K562 (cell line): ENCODE results near the gene TMEM184B. TPM values are rescaled to one million over a fixed set of nuclear protein-coding genes. Genes with fewer than 3 reads are reported as not detected.

Experiments
- ATAC-seq: fragments of 200-7000 bp; cut with Tn5 transposase; 3 replicates; pipeline ENCODE4 v1.9.1; 2020; ENCODE audit warnings: moderate library complexity
- BruUV-seq: library from RNA; stranded (reverse); fragments of 400-500 nt; replicated peaks from 2 replicates; lab custom pipeline; 2021; lab: Mats Ljungman, UMichigan
- CTCF ChIA-PET: fragments of 300-600 bp; formaldehyde crosslinking; extraction: SDS; loops from one replicate; lab custom pipeline; 2021; ENCODE audit warnings: low intra/inter-chr PET ratio; lab: Yijun Ruan, JAX
- POLR2A ChIA-PET: fragments of 300-600, 350-650 bp; sonication (Branson Sonifier 250); formaldehyde crosslinking; extraction: SDS; loops from one replicate; lab custom pipeline; 2021; ENCODE audit warnings: antibody characterized with exemption, inconsistent platforms; lab: Yijun Ruan, JAX
- DNase-seq, 4 experiments: peaks; one replicate each; pipeline versions ENCODE4 v3.0.0 to v3.0.0-alpha.2; 2011 to 2018; ENCODE audit warnings: low spot score in 3 of 4, mixed read lengths in 3 of 4; ENCODE audit errors: extremely low read depth in 1 of 4
- FAIRE-seq: peaks from 2 replicates; lab custom pipeline; 2011; peaks lifted over from hg19 to GRCh38; lab: Jason Lieb, UNC
- H2AFZ ChIP-seq: 2 replicates; pipeline ENCODE4 v1.6.0; 2011; ENCODE audit warnings: low read depth, low read length, control low read depth, inconsistent platforms
- H3K27ac ChIP-seq: fragments of 200-600 bp; 3 replicates; pipeline ENCODE4 v1.8.0; 2011; ENCODE audit warnings: low read depth, mild to moderate bottlenecking, control low read depth, inconsistent platforms, low read length, moderate library complexity, mixed read lengths; ENCODE audit errors: extremely low read depth
- H3K27me3 ChIP-seq, 2 experiments: fragments of 300-600 bp in 1 of 2; 2 replicates in 1 of 2; 3 replicates in 1 of 2; pipeline versions ENCODE4 v1.6.0 to v1.8.0; 2011; ENCODE audit warnings: inconsistent platforms in 2 of 2, low read length in 2 of 2, mild to moderate bottlenecking in 1 of 2, mixed read lengths in 1 of 2, moderate library complexity in 1 of 2; ENCODE audit not compliant: control insufficient read depth in 2 of 2, insufficient read depth in 2 of 2
- H3K36me3 ChIP-seq: fragments of 300-600 bp; 3 replicates; pipeline ENCODE4 v1.8.0; 2011; ENCODE audit warnings: mild to moderate bottlenecking, low read length, inconsistent platforms; ENCODE audit not compliant: control insufficient read depth, insufficient read depth
- H3K4me1 ChIP-seq, 2 experiments: fragments of 200-600 bp in 1 of 2; replicated peaks in 1 of 2; 2 replicates in 1 of 2; 3 replicates in 1 of 2; pipeline versions ENCODE4 v1.5.1 to v1.8.0; 2011; ENCODE audit warnings: inconsistent platforms in 2 of 2, low read length in 2 of 2, mild to moderate bottlenecking in 1 of 2, mixed read lengths in 1 of 2, moderate library complexity in 1 of 2; ENCODE audit not compliant: control insufficient read depth in 2 of 2, insufficient read depth in 2 of 2
- H3K4me2 ChIP-seq: 2 replicates; pipeline ENCODE4 v1.6.1; 2011; ENCODE audit warnings: low read length, control low read depth, inconsistent platforms, mixed read lengths; ENCODE audit not compliant: insufficient read depth
- H3K4me3 ChIP-seq: fragments of 200-600 bp; sonication (generic), shearing (Covaris generic); 2 replicates; pipeline ENCODE4 v1.5.1; 2016; ENCODE audit warnings: control low read depth, inconsistent platforms
- H3K79me2 ChIP-seq: fragments of 200-600 bp; 3 replicates; pipeline ENCODE4 v1.8.0; 2011; ENCODE audit warnings: low read length, inconsistent platforms; ENCODE audit not compliant: control insufficient read depth, insufficient read depth
- H3K9ac ChIP-seq, 2 experiments: 2 replicates each; pipeline versions ENCODE4 v1.6.0 to v1.6.1; 2011; ENCODE audit warnings: low read depth in 2 of 2, low read length in 2 of 2, control low read depth in 1 of 2, inconsistent platforms in 1 of 2, mild to moderate bottlenecking in 1 of 2, mixed read lengths in 1 of 2; ENCODE audit not compliant: insufficient read depth in 1 of 2
- H3K9me1 ChIP-seq: one replicate; pipeline ENCODE4 v1.6.0; 2011; ENCODE audit warnings: inconsistent platforms, mild to moderate bottlenecking, low read length, moderate library complexity; ENCODE audit not compliant: control insufficient read depth, insufficient read depth
- H3K9me3 ChIP-seq: replicated peaks from 2 replicates; pipeline ENCODE4 v1.5.1; 2011; ENCODE audit warnings: low read depth, low read length, inconsistent platforms; ENCODE audit not compliant: control insufficient read depth, insufficient read depth
- H4K20me1 ChIP-seq: replicated peaks from 2 replicates; pipeline ENCODE4 v1.6.1; 2011; ENCODE audit warnings: low read length, inconsistent platforms, mixed read lengths; ENCODE audit not compliant: control insufficient read depth, insufficient read depth
- FOXK2 ChIP-seq, 2 experiments: fragments of 450-650 bp; IDR thresholded peaks in 1 of 2; conservative IDR thresholded peaks in 1 of 2; 2 replicates each; pipeline ENCODE4 v1.6.1; 2016; ENCODE audit warnings: low read depth in 2 of 2, mild to moderate bottlenecking in 1 of 2
- MEIS2 ChIP-seq: fragments of 450-650 bp; IDR thresholded peaks from 2 replicates; pipeline ENCODE4 v1.6.1; 2014; ENCODE audit warnings: mild to moderate bottlenecking; ENCODE audit not compliant: partially characterized antibody
- NELFE ChIP-seq: IDR thresholded peaks from 2 replicates; pipeline ENCODE4 v1.6.1; 2011; ENCODE audit warnings: mild to moderate bottlenecking; ENCODE audit not compliant: insufficient read depth, insufficient read length
- NFE2L1 ChIP-seq: fragments of 450-650 bp; IDR thresholded peaks from 2 replicates; pipeline ENCODE4 v1.6.1; 2016; ENCODE audit warnings: missing genetic modification characterization, low read depth, mild to moderate bottlenecking, missing compliant biosample characterization, moderate library complexity, borderline replicate concordance
- POLR2B ChIP-seq: fragments of 450-650 bp; IDR thresholded peaks from 2 replicates; pipeline ENCODE4 v1.6.1; 2018; ENCODE audit warnings: low read depth; ENCODE audit not compliant: partially characterized antibody
- RBBP5 ChIP-seq: fragments of 200-600 bp; sonication (generic); IDR thresholded peaks from 2 replicates; pipeline ENCODE4 v1.6.1; 2012; ENCODE audit warnings: borderline replicate concordance, mild to moderate bottlenecking, low read length, control low read depth, inconsistent platforms; ENCODE audit not compliant: insufficient read depth, poor library complexity, severe bottlenecking
- SAFB ChIP-seq: fragments of 200-400 bp; formaldehyde crosslinking; IDR thresholded peaks from 2 replicates; pipeline ENCODE4 v1.6.1; 2017; ENCODE audit warnings: low read depth, low read length, borderline replicate concordance
- ZNF444 ChIP-seq: fragments of 250-450 bp; sonication (Bioruptor Pico); IDR thresholded peaks from 2 replicates; pipeline ENCODE4 v1.4.0; 2020; ENCODE audit warnings: mild to moderate bottlenecking, moderate library complexity
- WGBS: fragments of 100-300 bp; shearing (Covaris generic); methylation state at CpG from one replicate; pipeline ENCODE4 v1.1.6; 2016; ENCODE audit warnings: low coverage, mixed read lengths; ENCODE audit not compliant: insufficient coverage; ENCODE audit errors: missing lambda C conversion rate; 5-methylcytosine and 5-hydroxymethylcytosine counted together
- in situ Hi-C: fragments of 300-500 bp; cut with MboI; formaldehyde crosslinking; loops from 4 replicates; pipeline ENCODE4 v1.15.0; 2018; ENCODE audit warnings: inconsistent platforms, mixed read lengths
- intact Hi-C: fragments of 100-400 bp; cut with micrococcal nuclease; formaldehyde crosslinking; loops from 2 replicates; pipeline ENCODE4 v1.14.2; 2022
- polyA plus RNA-seq, 8 experiments: library from polyadenylated mRNA; depleted of rRNA in 4 of 8; stranded (reverse) in 5 of 8; unstranded in 3 of 8; fragments of >200 nt; fragmentation: Nextera tagmentation in 2 of 8; fragmentation: Illumina TruSeq in 1 of 8; extraction: Ambion mirVana in 2 of 8; extraction: Trizol in 1 of 8; gene quantifications; 2 replicates each; pipeline versions ENCODE4 v1.2.1 to v1.2.3, GENCODE V29; 2011 to 2014; ENCODE audit warnings: inconsistent platforms in 1 of 8, missing spikeins in 1 of 8
- total RNA-seq, 7 experiments: library from RNA; depleted of rRNA in 6 of 7; stranded (reverse); fragments of >200 nt in 6 of 7; fragmentation: Illumina TruSeq in 2 of 7; extraction: Trizol in 2 of 7; gene quantifications; 2 replicates each; pipeline versions ENCODE4 v1.2.1 to v1.2.3, GENCODE V29; 2011 to 2021; ENCODE audit warnings: low replicate concordance in 1 of 7
- TF ChIP-seq, protein P1 (sequence below): fragments of 450-650 bp; IDR thresholded peaks from 2 replicates; pipeline ENCODE4 v1.6.1; 2017; ENCODE audit warnings: antibody characterized with exemption
- TF ChIP-seq, protein P2 (sequence below), 2 experiments: fragments of 250-450 bp in 1 of 2; fragments of 450-650 bp in 1 of 2; sonication (Bioruptor Pico) in 1 of 2; IDR thresholded peaks; 2 replicates each; pipeline versions ENCODE4 v1.6.1 to v1.8.0; 2016 to 2021; ENCODE audit warnings: mild to moderate bottlenecking in 2 of 2, moderate library complexity in 2 of 2, missing compliant biosample characterization in 1 of 2, missing genetic modification characterization in 1 of 2
- TF ChIP-seq, protein P3 (sequence below), 3 experiments: fragments of 200-800 bp in 1 of 3; fragments of 250-450 bp in 1 of 3; fragments of 450-650 bp in 1 of 3; sonication (Bioruptor Pico) in 1 of 3; sonication (Bioruptor generic) in 1 of 3; formaldehyde crosslinking in 1 of 3; IDR thresholded peaks; 2 replicates each; pipeline versions ENCODE4 v1.6.1 to v1.8.0; 2016 to 2022; ENCODE audit warnings: mild to moderate bottlenecking in 2 of 3, missing genetic modification characterization in 2 of 3, missing compliant biosample characterization in 1 of 3, moderate library complexity in 1 of 3
- TF ChIP-seq, protein P4 (sequence below): fragments of 450-650 bp; formaldehyde crosslinking; conservative IDR thresholded peaks from 2 replicates; pipeline ENCODE4 v1.4.0; 2022; ENCODE audit warnings: mild to moderate bottlenecking, missing genetic modification characterization

The TMEM184B gene
- total and polyA plus RNA-seq, 9 of the 15 experiments (the other 6 are each of a cell fraction or from before 2014, with no cell fraction given), result 0.31 to 25.1 (median 6.2) TPM

DNA sequence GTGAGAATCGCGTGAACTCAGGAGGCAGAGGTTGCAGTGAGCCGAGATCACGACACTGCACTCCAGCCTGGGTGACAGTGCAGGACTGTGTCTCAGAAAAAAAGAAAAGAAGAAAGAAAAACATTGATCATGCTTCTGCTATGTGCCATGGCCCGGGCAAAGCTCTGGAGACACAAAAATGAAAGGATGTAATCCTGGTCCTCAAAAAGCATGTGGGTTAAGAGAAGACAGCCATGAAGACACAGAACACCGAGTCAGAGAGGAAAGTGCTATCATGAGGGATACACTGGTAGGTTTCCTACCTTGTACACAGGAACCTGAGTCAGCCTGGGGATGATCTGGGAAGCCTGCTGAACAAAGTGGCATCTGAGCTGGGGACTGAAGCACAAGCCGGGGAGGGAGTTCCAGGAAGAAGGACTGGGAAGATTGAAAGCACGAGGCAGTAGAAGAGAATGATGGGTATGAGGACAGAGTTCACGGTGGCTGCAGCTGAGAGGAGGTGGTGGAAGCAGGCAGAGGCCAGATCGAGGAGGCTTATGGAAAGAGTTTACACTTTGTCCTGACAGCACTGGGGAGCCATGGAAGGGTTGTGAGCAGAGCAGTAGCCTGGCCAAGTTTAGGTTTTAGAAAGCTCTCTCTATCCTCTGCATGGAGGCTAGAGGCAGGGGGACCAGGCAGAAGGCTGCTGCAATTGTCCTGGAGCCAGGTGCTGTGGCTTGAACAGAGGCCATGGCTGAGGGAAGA, 80.9 kb downstream of the TMEM184B start:
- CTCF ChIA-PET, result no interaction called here
- 44% methylated on average over 9 of the region's 10 CpGs for WGBS
- peak overlapping the region in 1 of 2 experiments; percentile 48; a peak in 1 of 4 replicates for H3K9ac ChIP-seq
- no peaks in the 10 kb centered on the region for H3K36me3 ChIP-seq
- H3K79me2 ChIP-seq, result no peaks in the 10 kb centered on the region
- POLR2A ChIA-PET, result interaction anchor here (1.7 kb wide), 1 partner anchor 10 kb away, joined by 6 read pairs; the partner anchor contains the start of gene MAFF
- H3K9me1 ChIP-seq, result no peaks in the 10 kb centered on the region
- H3K4me1 ChIP-seq, result peaks cover 6% of the 10 kb centered on the region in 2 experiments; a peak in 3 of 5 replicates
- 0 out of 2 replicates have a peak overlapping the region, but pooled peaks have one; percentile 23 for H2AFZ ChIP-seq
- no peak for FAIRE-seq
- no peaks in the 10 kb centered on the region for H3K9me3 ChIP-seq
- H3K4me3 ChIP-seq, result no peak overlapping the region
- no peak for ATAC-seq
- no peak overlapping the region for H3K27ac ChIP-seq
- intact Hi-C loops (no loop called here), in situ Hi-C loops (no loop called here)
- DNase-seq, result no peak
- H3K27me3 ChIP-seq, result no peaks in the 10 kb centered on the region
- H3K4me2 ChIP-seq, result no peak overlapping the region
- no TSS peak for BruUV-seq
- no peaks in the 10 kb centered on the region for H4K20me1 ChIP-seq
- TF ChIP-seq MEIS2 (no peak), POLR2B (no peak), RBBP5 (no peak), FOXK2 (conservative IDR thresholded peaks at IDR 0.05 in 1 of 2, IDR thresholded peaks at IDR 0.05 in 1 of 2; ENCODE audit: low read depth in 2 of 2) (no peak), ZNF444 (no peak), SAFB (no peak), NELFE (no peak), NFE2L1 (tag) (no peak)
- TF ChIP-seq, protein P1, sequence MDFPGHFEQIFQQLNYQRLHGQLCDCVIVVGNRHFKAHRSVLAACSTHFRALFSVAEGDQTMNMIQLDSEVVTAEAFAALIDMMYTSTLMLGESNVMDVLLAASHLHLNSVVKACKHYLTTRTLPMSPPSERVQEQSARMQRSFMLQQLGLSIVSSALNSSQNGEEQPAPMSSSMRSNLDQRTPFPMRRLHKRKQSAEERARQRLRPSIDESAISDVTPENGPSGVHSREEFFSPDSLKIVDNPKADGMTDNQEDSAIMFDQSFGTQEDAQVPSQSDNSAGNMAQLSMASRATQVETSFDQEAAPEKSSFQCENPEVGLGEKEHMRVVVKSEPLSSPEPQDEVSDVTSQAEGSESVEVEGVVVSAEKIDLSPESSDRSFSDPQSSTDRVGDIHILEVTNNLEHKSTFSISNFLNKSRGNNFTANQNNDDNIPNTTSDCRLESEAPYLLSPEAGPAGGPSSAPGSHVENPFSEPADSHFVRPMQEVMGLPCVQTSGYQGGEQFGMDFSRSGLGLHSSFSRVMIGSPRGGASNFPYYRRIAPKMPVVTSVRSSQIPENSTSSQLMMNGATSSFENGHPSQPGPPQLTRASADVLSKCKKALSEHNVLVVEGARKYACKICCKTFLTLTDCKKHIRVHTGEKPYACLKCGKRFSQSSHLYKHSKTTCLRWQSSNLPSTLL, result no peak
- TF ChIP-seq, protein P2, sequence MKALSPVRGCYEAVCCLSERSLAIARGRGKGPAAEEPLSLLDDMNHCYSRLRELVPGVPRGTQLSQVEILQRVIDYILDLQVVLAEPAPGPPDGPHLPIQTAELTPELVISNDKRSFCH (CRISPR knock-in tag; IDR thresholded peaks at IDR 0.05), result no peak
- TF ChIP-seq, protein P2 (tag; IDR thresholded peaks at IDR 0.05), result no peak
- TF ChIP-seq, protein P3, sequence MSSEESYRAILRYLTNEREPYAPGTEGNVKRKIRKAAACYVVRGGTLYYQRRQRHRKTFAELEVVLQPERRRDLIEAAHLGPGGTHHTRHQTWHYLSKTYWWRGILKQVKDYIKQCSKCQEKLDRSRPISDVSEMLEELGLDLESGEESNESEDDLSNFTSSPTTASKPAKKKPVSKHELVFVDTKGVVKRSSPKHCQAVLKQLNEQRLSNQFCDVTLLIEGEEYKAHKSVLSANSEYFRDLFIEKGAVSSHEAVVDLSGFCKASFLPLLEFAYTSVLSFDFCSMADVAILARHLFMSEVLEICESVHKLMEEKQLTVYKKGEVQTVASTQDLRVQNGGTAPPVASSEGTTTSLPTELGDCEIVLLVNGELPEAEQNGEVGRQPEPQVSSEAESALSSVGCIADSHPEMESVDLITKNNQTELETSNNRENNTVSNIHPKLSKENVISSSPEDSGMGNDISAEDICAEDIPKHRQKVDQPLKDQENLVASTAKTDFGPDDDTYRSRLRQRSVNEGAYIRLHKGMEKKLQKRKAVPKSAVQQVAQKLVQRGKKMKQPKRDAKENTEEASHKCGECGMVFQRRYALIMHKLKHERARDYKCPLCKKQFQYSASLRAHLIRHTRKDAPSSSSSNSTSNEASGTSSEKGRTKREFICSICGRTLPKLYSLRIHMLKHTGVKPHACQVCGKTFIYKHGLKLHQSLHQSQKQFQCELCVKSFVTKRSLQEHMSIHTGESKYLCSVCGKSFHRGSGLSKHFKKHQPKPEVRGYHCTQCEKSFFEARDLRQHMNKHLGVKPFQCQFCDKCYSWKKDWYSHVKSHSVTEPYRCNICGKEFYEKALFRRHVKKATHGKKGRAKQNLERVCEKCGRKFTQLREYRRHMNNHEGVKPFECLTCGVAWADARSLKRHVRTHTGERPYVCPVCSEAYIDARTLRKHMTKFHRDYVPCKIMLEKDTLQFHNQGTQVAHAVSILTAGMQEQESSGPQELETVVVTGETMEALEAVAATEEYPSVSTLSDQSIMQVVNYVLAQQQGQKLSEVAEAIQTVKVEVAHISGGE (CRISPR knock-in tag; IDR thresholded peaks at IDR 0.05), result no peak
- TF ChIP-seq, protein P4, sequence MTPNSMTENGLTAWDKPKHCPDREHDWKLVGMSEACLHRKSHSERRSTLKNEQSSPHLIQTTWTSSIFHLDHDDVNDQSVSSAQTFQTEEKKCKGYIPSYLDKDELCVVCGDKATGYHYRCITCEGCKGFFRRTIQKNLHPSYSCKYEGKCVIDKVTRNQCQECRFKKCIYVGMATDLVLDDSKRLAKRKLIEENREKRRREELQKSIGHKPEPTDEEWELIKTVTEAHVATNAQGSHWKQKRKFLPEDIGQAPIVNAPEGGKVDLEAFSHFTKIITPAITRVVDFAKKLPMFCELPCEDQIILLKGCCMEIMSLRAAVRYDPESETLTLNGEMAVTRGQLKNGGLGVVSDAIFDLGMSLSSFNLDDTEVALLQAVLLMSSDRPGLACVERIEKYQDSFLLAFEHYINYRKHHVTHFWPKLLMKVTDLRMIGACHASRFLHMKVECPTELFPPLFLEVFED (CRISPR knock-in tag), result no peak
